NCI-H1436 (cell line): Measurements from ENCODE around the gene CSNK2A1.
"Not testable (repeated sequence)": the region's sequence is repeated elsewhere in the genome, so short reads cannot be mapped to it uniquely, and the experiment has no call there.

Experiments
- DNase-seq: peaks from one replicate; lab custom pipeline; 2025; lab: John Stamatoyannopoulos, UW

The CSNK2A1 gene

DNA sequence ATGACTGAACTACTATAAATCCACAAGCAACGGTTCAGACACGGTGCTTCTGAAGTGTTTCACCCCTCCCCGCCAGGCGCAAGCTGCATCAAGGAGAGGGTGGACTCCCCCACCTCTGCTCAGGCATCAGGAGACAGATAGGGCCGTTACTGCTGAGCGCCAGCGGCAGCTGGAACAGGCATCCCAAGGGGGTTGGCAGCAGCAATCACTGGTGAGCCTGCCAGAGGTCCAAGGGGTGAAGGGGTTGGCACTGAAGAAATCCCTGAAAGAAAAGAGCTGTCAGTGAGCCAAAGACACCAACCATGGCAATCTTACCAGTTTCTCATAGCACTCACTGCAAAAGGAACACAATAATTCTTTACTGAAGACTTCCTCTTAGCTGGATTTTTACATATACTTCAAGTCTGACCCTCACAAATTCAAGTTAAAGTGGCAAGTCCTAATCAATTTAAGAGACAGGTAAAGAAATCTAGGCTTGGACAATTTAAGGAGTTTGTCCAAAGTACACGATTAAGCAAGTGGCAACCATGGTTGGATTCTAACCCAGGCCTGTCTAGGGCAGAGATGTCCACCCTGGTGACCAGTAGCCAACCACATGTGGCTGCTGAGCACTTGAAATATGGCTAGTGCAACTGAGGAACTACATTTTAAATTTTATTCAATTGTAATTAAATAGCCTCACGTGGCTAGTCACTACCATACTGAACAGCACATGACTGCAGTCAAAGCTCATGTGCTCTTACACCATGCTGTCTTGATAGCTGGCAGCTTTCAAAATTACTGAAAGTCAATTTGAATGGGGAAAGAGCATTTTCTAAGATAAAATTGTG is 59.6 kb downstream of the CSNK2A1 start:
- no peak for DNase-seq

- DNase-seq: no peak
Observed at GRCh38 chr20:481167-481566, 62.4 kb downstream of the CSNK2A1 start.

GRCh38 chr20:480044-480443 is 63.5 kb downstream of the CSNK2A1 start:
- DNase-seq: no peak

DNA sequence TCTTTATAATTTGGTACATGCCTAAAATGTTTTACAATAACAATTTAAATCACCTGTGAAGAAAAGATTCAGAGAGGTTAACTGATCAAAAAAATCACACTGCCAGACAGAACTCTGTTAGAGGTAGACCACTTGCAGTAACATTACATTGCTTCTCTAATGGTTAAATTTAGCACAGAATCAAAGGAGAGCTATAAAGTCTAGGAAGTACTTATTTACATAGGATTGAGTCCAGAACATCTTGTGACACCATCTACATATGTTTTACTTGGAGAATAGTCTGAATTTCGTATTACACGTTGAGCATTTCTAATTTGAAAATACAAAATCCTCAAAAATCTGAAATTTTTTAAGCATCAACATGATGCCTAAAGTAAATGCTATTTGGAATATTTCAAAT is 64.1 kb downstream of the CSNK2A1 start:
- DNase-seq: no peak

GRCh38 chr20:478949-479429 is 64.6 kb downstream of the CSNK2A1 start:
- DNase-seq: peak; percentile 64

DNA sequence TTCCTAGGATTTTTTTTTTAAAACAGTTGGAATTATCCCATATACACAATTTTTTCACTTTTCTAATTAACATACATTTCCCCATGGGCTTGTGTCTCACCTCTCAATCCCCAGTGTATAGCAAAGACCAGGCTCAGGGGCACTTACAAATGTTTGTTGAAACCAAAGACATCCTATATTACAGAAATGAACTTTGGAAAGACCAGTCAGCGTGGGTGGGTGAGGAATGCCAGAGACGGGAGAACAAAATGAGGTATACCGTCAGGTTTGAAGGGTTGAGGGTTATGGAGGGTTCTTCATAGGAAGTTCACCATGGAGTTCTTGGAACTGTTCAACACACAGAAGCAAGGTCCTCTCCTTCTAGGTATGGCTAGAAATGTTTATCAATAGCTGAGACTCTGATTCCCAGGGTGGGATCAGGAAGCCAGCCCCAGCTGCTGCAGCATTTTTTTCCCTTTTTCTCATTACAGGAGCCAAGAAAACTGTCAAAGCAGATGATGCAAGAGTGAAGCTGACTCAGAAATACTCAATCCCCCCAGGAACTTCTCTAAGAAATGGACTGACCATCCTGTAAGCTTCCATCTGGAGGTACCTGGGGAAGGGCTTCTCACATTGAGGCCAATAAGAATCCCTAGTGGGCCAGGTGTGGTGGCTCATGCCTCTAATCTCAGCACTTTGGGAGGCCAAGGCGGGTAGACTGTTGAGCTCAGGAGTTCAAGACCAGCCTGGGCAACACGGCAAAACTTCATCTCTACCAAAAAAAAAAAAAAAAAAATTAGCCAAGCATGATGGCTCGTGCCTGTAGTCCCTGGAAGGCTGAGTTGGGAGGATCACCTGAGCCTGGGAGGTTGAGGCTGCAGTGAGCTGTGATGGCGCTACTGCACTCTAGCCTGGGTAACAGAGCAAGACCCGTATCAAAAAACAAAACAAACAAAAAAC is 65.3 kb downstream of the CSNK2A1 start:
- no peak for DNase-seq

GRCh38 chr20:476561-477249 is 66.9 kb downstream of the CSNK2A1 start:
- not testable (repeated sequence) for DNase-seq

- no peak for DNase-seq
Observed at GRCh38 chr20:475463-476357, 67.9 kb downstream of the CSNK2A1 start.

GRCh38 chr20:474581-474980 is 69.0 kb downstream of the CSNK2A1 start:
- DNase-seq: no peak

DNA sequence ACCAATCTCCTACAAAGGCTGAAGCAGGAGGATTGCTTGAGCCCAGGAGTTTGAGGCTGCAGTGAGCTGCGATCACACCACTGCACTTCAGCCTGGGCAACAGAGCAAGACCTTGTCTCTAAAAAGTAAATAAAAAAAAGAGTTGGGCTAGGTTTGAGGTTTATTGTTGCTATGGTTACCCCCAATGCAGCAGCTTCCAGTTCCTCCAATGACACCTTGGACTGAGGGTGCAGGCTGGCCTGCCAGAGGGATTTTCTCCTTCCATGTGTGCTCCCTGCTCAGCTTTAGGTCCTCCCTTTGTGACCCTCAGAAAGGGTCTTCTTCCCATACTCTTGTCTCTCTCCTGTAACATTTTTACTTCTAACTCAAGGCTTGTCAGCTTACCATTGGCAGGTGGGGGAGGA is 70.7 kb downstream of the CSNK2A1 start:
- no peak for DNase-seq

DNA sequence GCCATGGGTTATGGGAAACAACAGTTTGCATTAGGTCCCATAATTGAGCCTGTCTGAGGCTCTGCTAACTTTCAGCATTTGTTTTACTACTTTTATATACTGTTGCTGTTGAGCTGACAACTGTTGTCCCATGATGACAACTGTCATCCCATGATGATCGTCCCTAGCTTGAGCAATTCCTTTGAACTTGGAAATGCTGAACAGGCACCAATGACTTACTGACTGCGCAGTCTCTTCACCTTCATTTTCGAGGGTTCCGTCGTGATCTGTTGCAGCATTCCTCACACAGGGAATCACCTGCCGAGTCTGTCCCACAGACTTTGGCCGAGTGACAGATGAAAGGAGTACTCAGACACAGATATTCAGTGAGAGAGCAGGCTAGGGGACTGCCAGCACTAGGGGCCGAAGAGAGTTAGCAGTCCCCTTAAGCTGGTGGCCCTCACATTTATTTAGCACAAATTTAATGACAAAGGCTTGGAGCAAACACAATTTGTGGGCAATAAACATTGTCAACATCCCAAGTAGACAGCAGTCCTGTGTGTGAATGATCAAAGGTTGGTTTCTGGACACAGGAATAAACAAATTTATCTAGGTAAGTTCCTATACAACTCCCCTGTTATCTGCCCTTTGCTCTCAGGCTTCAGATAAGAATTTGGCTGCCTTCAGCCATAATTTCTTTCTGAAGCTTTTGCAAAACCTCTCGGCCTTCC is 71.3 kb downstream of the CSNK2A1 start:
- no peak for DNase-seq

DNA sequence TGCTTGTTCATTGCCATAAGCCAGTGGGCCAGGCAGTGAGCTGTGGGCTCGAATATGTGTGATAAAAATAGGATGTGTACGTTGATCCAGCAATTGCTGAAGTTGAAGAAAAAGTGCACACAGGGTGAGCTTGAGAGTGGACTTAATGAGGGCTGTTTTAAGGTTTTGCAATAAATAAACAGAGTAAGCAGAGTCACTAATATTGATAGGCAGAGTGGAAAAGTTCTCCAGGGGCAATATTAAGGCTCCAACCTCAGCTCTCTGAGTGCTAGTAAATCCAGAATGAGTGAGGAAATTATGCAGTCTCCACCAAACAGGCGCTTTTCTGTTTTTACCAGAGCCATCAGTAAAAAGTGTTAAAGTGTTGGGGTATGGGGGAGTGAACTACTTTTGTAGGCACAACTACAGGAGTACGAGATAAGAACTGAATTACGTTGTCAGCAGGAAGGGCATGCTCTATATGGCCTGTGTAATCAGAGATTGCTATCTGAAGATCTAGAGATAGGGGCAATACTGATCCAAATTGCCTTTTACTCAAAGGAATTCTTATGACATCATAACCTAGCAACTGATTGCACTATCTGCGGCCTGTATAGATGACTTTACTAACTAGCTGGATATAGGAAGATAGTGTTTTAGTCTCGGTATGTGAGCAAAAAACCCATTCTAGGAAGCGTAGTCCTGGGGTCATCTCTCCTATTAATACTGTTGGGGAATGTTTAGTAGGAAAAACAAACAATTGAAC is 73.7 kb downstream of the CSNK2A1 start:
- no peak for DNase-seq

- no peak for DNase-seq
Observed at GRCh38 chr20:467755-468154, 75.8 kb downstream of the CSNK2A1 start.

DNA sequence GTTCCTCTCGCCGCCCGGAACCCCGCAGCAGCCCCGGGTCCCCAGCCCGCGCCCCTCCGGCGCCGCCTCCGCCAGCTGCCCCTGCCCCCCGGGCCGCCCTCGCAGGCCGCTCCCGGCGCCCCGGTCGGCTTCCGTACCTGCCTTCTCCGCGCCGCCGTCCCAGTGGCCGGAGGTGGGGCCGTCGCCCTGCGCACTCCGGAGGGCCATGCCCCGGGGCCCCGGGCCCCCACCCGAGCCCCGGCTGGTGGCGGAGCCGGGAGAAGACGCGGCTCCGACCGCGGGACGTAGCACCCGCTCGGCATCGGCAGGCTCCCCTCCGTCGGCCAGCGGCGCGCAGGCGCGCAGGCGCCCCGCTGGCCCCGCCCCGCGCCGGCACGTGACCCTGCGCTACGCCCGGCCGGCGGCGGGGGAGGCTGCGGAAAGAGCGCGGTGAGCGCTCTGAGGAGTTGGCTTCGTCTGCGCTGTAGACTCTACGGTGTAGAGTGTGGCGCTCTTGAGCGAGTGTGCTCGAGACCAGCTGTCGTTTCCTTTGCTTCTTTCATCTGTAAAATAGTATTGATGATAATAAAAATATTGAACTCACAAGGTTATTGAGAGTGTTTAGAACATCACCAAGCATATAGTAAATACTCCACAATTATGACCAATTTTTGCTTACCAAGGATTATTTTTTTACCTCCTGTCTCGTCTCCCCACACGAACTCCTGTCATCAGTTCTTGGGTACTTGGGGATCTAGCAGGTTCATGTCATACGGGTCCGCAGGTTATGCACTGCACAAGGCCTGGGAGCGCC is 81.2 kb downstream of the CSNK2A1 start, which contains the start of gene TBC1D20:
TBC1D20 (minus strand) TSS at position 335 of the 793 bp plus-strand sequence; CDS start at position 207, 128 bp downstream.
- peak; percentile 83 for DNase-seq

DNA sequence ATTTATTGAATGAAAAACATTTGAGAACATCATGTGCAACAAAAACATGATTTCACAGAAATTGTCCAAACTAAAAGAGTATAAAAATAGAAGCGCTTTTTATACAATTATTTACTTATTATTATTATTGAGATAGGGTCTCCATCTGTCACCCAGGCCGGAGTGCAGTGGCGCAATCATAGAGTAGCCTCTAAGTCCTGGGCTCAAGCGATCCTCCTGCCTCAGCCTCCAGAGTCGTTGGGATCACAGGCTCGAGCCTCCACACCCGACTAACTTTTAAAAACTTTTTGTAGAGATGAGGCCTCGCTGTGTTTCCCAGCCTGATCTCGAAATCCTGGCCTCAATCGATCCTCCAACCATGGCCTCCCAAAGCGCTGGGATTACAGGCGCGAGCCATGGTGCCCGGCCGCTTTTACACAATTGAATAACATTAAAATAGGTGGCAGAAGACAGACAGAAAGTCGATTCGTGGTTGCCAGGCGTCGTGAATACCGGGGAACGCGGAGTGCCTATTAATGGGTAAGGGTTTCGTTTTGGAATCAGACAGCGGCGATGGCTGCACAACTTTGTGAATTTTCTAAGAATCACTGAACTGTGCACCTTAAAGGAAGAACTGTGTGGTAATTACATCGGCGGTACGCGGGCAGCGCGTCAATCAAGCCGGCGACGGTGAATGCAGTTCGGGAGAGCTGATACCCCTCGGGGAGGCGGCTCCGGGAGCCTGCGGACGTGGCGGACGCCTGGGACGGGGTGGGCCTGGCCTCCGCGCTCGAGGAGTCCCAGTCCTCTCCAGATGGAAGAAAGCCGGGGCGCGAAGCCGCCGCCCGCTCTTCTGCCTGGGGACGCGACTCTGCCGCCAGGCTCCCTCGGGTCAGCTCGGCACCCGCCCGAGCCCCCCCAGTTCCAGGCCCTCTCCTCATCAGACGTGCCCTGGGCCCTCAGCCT is 82.1 kb downstream of the CSNK2A1 start:
- DNase-seq: peak; percentile 8

- DNase-seq: no peak
Observed at GRCh38 chr20:460707-461106, 82.9 kb downstream of the CSNK2A1 start.

DNA sequence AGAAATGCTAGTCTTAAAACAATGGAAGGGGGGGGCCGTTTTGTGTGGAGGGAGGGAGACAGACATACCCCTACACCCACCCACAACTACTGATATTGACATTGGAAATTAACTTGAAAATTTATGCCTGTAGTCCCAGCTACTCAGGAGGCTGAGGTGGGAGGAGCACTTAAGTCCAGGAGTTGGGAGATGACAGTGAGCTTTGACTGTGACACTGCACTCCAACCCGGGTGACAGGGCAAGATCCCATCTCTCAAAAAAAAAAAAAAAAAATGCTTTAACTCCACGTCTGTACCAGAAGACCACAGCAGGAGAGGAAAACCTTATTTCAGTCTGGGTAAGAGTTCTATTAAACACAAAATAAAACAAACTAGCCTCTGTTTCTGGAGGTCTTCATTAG is 83.4 kb downstream of the CSNK2A1 start:
- DNase-seq: no peak

- DNase-seq: no peak
Observed at GRCh38 chr20:458776-459175, 84.8 kb downstream of the CSNK2A1 start.
